ENCODE measurements around the gene RIMKLB. TPM values are rescaled to one million over a fixed set of nuclear protein-coding genes. Genes with fewer than 3 reads are reported as not detected.

The RIMKLB gene
- total and polyA plus RNA-seq, 2 of the 4 experiments (the other 2 are of a cell fraction): 12.5 to 18.8 TPM

DNA sequence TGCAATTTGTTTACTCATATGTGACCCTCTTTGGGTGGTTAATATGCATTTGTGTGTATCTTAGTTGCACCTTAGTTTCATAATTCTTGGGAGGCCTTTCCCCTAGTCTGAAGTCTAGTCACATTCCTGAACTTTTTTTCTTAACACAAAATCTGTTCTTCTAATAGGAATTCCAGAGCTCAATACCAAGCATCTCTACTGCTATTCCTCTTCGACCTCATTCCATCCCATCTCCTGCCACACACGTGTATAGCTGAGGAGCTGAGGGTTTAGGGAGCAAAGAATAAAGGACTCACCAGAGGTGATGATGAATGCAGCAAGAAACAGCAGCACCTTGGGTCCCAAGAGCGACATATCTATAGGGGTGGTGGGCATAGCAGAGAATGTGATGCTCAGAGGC is 36.0 kb upstream of the RIMKLB start:
- intact Hi-C loops (cut with micrococcal nuclease) (no loop called here), in situ Hi-C loops (cut with MboI; ENCODE audit: low sequenced_read_pairs) (no loop called here), dilution Hi-C loops (cut with HindIII; ENCODE audit: low sequenced_read_pairs, unreplicated experiment) (no loop called here)
- DNase-seq (no peak), ATAC-seq (ENCODE audit: low read depth) (no peak)
- Histone ChIP-seq H2BK5ac (ENCODE audit: low read depth, low read length, poor library complexity, severe bottlenecking) (no peak overlapping the region), H4K8ac (ENCODE audit: low read depth in 2 of 2, low read length in 2 of 2) (no peak overlapping the region), H3K9ac (ENCODE audit: low read depth, low read length) (no peak overlapping the region), H2BK15ac (ENCODE audit: low read depth, low read length) (no peak overlapping the region), H4K5ac (ENCODE audit: low read depth, low read length) (no peak overlapping the region), H3K4me2 (ENCODE audit: low read depth, low read length) (no peak overlapping the region), H4K20me1 (ENCODE audit: insufficient read depth, low read length) (no peaks in the 10 kb centered on the region), H3K4ac (ENCODE audit: low read depth, low read length) (no peak overlapping the region), H2AFZ (replicated peaks; ENCODE audit: low read length, poor library complexity) (no peak overlapping the region), H4K91ac (ENCODE audit: insufficient read depth, low read depth, low read length) (no peak overlapping the region), H2BK20ac (ENCODE audit: low read depth, low read length) (no peak overlapping the region), H3K18ac (ENCODE audit: low read depth, low read length) (no peak overlapping the region), H2BK120ac (ENCODE audit: low read depth, low read length) (no peak overlapping the region), H3K9me1 (ENCODE audit: insufficient read depth, low read length) (no peaks in the 10 kb centered on the region), H3K14ac (replicated peaks; ENCODE audit: low read depth, low read length) (no peak overlapping the region), H3K27ac (ENCODE audit: insufficient read depth, low read length) (no peak overlapping the region), H3K79me1 (ENCODE audit: low read depth in 1 of 2, low read length in 2 of 2) (no peaks in the 10 kb centered on the region), H2AK5ac (ENCODE audit: low read depth, low read length) (no peak overlapping the region), H2AK9ac (replicated peaks; ENCODE audit: low read depth, low read length, poor library complexity) (no peak overlapping the region), H3K4me3 (ENCODE audit: insufficient read depth, low read depth, low read length) (no peak overlapping the region), H3K27me3 (ENCODE audit: control insufficient read depth, insufficient read depth, low read length) (peaks cover 12% of the 10 kb centered on the region), H3K36me3 (ENCODE audit: control insufficient read depth, insufficient read depth, low read length) (no peaks in the 10 kb centered on the region), H3K9me3 (ENCODE audit: control insufficient read depth, insufficient read depth, low read length) (no peaks in the 10 kb centered on the region), H3K56ac (ENCODE audit: extremely low read depth, insufficient read depth, low read length) (no peak overlapping the region), H3K4me1 (ENCODE audit: control insufficient read depth, insufficient read depth, low read length) (no peaks in the 10 kb centered on the region), H3K23ac (ENCODE audit: low read depth, low read length) (no peak overlapping the region)
- TF ChIP-seq POLR2A (IDR thresholded peaks at IDR 0.05; ENCODE audit: low read depth, low read length) (no peak), FOS (IDR thresholded peaks at IDR 0.05; ENCODE audit: low read depth, low read length) (no peak), CHD1 (IDR thresholded peaks at IDR 0.05; ENCODE audit: low read depth, low read length) (no peak), CEBPB (IDR thresholded peaks at IDR 0.05; ENCODE audit: low read depth, low read length) (no peak), MAFK (IDR thresholded peaks at IDR 0.05; ENCODE audit: low read depth, low read length) (no peak)
- TF ChIP-seq, protein P1, sequence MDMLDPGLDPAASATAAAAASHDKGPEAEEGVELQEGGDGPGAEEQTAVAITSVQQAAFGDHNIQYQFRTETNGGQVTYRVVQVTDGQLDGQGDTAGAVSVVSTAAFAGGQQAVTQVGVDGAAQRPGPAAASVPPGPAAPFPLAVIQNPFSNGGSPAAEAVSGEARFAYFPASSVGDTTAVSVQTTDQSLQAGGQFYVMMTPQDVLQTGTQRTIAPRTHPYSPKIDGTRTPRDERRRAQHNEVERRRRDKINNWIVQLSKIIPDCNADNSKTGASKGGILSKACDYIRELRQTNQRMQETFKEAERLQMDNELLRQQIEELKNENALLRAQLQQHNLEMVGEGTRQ (IDR thresholded peaks at IDR 0.05; ENCODE audit: low read depth, low read length): no peak
- TF ChIP-seq, protein P2, sequence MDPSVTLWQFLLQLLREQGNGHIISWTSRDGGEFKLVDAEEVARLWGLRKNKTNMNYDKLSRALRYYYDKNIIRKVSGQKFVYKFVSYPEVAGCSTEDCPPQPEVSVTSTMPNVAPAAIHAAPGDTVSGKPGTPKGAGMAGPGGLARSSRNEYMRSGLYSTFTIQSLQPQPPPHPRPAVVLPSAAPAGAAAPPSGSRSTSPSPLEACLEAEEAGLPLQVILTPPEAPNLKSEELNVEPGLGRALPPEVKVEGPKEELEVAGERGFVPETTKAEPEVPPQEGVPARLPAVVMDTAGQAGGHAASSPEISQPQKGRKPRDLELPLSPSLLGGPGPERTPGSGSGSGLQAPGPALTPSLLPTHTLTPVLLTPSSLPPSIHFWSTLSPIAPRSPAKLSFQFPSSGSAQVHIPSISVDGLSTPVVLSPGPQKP (IDR thresholded peaks at IDR 0.05; ENCODE audit: borderline replicate concordance, low read depth, low read length): no peak
- TF ChIP-seq, protein P3, sequence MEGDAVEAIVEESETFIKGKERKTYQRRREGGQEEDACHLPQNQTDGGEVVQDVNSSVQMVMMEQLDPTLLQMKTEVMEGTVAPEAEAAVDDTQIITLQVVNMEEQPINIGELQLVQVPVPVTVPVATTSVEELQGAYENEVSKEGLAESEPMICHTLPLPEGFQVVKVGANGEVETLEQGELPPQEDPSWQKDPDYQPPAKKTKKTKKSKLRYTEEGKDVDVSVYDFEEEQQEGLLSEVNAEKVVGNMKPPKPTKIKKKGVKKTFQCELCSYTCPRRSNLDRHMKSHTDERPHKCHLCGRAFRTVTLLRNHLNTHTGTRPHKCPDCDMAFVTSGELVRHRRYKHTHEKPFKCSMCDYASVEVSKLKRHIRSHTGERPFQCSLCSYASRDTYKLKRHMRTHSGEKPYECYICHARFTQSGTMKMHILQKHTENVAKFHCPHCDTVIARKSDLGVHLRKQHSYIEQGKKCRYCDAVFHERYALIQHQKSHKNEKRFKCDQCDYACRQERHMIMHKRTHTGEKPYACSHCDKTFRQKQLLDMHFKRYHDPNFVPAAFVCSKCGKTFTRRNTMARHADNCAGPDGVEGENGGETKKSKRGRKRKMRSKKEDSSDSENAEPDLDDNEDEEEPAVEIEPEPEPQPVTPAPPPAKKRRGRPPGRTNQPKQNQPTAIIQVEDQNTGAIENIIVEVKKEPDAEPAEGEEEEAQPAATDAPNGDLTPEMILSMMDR (conservative IDR thresholded peaks at IDR 0.05; ENCODE audit: low read depth, low read length): no peak
- CTCF ChIA-PET: no interaction called here
- no TSS peak for BruUV-seq (replicated peaks)
- no CpG with 5 or more reads among the region's 3 CpGs for WGBS, 2 experiments (ENCODE audit: extremely low coverage in 2 of 2, insufficient read length in 1 of 2)
- POLR2A ChIA-PET (ENCODE audit: unreplicated experiment): no interaction called here
